CD4-positive, alpha-beta T cell treated with Interleukin-15 for 4 hours (primary cell): ENCODE measurements around the gene NPR3.

Experiments
- DNase-seq: peaks from one replicate; pipeline ENCODE4 v3.0.0-alpha.2; 2020; ENCODE audit warnings: low spot score

Gene NPR3

DNA sequence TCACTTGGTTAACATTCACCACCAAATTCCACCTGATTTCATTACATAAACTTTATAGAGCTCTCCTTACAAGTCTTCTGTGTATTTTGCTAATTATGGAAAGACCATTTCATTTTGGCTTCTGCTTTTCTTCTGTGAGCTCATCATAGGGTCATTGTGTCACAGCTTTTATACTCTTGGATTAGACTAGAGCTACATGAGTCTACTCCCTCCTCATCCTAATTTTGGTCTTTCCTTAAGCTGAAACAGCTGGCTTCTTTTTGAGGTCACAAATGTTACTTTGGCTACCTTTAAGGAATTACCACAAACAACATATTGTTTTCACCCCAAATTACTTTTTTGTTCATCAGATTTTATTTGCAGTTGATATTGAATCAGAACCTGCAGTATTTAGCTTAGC, 103.0 kb downstream of the NPR3 start:
- DNase-seq = no peak

DNA sequence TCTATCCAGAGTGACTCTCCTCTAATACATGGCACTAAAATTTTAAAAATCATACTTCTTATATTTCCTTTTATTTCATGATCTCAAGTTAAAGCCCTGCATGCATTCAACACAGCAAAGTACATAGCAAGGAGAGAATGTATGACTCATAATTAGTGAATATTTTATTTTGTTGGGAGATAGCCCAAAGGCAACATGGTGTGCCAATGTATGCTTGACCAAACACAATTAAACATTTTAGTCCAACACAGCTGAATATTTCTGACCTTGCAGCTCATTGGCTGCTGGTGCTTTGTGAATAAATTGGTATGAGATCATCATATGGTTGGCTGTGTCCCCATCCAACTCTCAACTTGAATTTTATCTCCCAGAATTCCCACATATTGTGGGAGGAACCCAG, 103.5 kb downstream of the NPR3 start:
- DNase-seq = no peak

DNA sequence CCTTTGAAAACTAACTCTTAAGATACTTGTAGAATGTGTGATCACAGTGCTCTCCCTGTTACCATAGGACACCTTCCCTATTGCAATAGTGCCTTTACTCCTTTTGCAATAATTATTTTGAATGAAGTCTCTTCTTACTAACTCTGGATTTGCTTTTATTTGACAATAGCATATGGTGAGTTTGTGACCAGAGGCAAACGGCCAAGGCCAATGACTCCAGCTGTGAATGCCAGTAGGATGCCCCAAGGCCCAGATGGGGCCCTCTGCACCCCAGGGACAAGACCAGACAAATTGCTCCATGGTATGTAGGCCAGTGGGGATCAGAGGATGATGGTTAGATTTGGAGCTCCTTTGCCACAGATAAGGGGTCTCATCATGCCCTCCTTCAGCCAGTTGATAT, 116.9 kb downstream of the NPR3 start:
- no peak for DNase-seq

DNA sequence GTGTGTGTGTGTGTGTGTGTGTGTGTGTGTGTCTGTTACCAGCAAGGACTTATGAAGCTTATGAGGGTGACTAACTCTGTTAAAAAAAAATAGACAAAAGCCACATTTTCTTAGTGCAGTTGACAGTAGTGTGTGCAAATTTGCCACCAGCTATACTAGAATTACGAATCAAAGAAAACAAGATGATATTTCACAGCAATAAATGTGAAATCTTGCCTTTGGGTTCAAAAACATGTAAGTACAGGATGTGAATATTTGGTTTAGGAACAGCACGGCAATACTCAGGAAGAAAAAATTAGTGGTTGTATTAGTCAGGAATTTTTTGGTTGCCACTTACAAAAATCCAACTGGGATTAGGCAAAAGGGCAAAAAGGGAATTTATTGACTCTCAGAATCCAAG, 117.4 kb downstream of the NPR3 start:
- DNase-seq = no peak

DNA sequence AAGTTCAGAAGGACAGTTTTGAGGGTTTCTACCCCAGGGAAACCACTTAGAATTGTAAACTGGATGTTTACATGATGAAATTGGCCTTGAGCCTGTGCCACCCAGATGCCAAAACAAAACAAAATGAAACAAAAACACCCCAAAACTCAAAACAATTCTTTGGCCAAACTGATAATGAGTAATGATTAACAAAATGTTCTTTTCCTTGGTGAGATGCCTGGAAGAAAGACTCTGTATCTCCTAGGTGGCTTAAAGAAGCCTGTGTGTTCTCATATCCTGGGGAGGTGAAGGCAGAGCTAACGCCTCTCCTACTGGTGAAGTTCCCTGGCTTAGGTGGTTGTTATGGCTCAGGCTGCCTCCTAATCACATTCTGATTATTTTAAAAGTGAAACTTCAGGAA, 120.5 kb downstream of the NPR3 start:
- no peak for DNase-seq

DNA sequence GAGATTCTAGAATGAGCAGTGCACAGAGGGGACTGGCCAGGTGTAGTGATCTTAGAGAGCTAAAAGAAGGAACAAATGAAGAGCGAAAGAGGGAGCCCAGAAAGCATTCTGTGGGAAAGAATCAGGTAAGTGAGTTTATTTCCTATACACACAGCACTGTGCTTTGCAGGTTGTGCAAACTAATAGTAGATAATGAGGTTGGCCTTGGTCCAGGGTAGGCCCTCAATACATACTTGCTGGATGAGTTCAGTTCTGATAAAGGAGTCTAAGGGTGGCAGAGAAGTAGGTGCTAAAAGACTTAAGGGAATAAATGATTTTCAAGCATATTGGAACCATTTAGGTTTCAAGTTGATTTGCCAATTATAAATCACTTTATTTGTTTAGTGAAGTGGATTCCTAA, 122.0 kb downstream of the NPR3 start:
- no peak for DNase-seq

DNA sequence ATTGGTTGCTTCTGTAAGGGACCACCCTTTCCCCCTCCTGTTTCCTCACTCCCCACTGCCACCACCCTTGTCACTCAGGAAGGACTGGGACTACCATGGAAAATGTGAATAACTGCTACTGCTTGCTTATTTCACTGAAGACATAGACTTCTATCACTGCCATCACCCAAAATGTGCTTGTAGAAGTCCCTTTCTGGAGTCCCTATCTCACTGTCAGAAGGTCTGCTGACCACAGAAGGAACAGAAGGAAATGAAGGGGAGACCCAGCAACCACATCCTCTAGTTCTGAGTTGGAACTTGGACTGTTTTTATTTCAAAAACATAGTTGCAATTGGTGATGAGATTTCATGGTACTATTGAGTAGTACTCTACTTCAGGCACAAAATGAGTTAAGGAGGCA, 122.5 kb downstream of the NPR3 start:
- DNase-seq = no peak

DNA sequence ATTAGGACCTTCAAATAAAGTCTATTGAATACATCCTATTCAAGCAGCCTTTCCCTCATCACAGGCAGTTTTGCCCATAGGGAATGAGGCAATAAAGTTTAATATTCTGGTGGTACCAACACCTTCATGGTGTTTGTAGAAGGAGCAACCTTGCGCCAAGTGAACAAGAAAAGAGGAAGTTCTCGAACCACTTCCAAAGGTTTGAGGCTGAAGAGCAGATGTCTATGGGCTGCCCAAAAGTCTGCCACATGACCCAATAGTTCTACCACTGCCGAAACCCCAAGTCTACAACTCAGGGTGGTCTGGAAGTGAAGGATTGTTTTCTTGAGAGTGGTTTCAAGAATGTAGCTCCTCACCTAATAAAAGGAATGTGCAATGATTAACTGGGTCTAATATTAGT, 123.1 kb downstream of the NPR3 start:
- no peak for DNase-seq

DNA sequence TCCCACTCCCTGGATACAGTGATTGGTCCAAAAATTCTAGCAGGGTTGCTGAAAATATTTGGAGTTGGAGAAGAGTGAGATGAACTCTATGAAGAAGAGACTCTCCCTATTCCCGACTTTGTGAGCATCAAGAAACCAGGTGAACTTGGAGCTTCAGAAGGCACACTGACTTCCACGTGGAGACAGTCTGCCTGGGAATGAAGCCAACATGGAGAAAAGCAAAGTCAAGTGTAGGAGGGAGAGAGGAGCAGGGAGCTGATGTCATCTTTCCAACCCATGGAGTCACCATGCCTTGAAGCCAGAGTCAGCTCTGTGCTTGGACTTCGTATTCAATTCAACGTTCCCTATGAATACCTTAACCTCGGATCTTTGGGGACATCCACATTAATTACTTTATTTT, 125.1 kb downstream of the NPR3 start:
- no peak for DNase-seq

DNA sequence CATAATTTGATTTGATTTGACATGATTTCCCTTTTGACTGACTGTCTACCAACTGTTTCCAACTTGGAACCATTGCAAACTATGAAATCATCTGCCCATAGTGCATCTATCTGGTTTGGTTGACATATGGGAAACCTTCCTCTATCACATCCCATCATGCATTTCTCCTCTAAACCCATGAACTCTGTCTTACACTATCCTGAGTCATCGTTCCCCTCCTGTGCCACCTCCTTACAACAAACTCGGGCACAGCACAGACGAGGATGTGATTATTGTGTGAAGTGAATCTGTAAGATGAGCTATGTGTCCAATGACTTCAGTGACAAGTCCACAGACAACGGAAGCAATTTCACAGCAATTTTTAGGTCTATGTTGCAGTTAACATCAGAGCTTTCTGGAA, 126.1 kb downstream of the NPR3 start:
- no peak for DNase-seq

DNA sequence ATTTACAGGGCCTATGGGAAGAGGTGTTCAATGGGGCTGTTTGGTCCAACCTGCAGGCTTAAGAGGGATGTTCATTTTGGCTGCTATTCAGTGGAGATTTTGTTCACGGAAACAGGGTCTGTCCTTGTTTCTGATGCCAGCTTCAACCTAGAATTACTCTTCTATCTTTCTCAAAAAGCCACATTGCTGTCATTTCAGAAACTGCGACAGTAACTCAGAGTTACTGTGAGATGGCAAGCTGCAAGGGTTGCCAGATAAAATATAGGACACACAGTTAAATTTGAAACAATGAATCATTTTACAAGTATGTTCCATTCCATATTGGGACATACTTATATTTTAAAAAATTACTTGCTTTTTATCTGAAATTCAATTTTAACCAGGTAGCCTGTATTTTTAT, 128.0 kb downstream of the NPR3 start:
- DNase-seq = no peak

DNA sequence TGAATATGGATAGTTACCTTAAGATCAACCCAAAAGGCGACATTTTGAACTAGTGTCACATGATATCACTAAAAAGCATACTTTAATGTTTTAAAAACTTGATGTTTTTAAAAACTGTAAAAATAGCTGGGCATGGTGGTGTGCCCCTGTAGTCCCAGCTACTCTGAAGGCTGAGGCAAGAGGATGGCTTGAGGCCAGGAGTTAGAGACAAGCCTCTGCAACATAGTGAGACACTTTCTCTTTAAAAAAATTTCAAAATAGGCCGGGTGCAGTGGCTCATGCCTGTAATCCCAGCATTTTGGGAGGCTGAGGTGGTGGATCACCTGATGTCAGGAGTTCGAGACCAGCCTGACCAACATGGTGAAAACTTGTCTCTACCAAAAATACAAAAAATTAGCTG, 129.5 kb downstream of the NPR3 start:
- no peak for DNase-seq
